HG02623 (cell line): Measurements from ENCODE around the gene ARID5B.
A peak's percentile ranks its signal among the peaks of the same experiment; 100 is the strongest.

Experiments
- ATAC-seq: cut with Tn5 transposase; IDR thresholded peaks from one replicate; pipeline ENCODE4 v1.9.1; 2021; ENCODE audit warnings: moderate library complexity; ENCODE audit not compliant: unreplicated experiment

ARID5B gene

DNA sequence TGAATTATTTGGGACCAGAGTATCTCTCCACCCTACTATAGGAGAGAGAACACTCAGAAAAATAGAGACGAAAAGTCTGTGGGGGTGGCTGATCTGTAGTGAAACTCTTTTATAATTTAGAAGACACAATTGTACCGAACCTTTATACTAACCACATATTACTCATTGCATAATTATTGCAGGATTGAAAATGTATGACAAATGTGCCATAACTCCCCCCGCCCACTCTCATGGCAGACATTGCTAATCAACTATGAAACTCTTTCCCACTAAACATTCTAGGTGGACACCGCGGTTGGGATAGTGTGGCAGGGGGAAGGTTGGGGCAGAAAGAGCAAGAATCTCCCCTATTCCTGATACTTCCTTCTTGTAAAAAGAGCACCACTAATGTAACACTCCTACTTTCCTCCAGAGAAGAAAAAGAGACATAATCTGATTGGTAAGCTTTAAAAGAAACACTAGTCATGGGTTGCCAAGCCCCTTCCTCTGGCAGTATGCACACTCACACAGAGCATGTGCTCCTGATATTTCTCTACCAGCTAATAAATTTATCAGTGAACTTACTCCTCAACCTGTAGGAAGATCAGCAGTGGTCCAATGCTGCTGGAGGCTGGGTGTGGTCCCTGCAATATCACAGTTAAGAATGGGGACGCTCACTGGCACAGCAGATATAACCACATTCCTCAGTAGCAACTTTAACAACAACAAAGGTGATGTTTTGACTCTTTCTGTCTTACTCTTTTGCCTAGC is 18.7 kb upstream of the ARID5B start:
- ATAC-seq: no peak

DNA sequence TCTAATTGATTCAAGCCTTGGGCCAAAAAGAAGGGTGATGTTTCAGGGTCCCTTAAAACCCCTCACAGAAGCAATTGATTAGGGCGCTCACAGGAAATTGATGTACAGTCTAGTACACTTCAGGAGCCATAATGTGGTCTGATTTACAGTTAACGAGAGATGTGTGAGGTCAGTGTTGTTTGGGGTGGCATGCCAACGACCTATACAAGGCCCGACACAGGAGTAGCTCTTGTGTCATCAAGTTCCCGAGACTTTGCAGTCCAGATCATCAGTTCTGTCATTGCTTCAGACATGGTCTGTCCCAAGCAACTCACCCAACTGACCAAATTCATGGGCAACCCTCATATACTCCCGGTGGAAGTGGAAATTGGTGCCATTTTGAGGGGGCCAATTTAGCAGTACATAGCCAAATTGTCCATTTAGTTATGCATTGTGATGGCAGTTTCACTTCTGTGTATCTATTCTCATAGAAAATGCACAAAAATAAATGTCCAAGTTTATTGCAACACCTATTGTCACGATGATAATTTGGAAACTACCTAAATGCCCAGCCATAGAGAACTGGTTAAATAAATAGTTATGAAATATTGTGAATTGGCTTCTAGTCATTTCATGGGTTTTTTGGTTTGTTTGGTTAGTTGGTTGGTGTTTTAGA is 18.0 kb upstream of the ARID5B start:
- no peak for ATAC-seq

DNA sequence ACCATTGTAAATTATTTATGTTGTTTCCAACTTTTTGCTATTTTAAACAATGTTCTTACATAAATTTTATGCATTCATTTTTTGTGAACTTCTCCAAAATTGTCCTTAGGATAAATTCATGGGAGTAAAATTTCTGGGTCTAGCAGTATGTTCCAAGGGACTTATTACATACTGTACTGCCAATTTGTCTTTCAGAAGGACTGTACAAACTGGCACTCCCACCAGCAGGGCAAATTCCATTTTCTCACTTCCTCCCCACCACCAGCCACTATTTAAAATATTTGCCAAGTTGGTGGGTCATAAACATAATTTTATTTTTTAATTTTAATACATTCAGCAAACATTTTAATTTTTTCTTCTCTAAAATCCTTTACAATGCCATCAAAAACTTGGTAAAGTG is 13.7 kb upstream of the ARID5B start:
- ATAC-seq: no peak

DNA sequence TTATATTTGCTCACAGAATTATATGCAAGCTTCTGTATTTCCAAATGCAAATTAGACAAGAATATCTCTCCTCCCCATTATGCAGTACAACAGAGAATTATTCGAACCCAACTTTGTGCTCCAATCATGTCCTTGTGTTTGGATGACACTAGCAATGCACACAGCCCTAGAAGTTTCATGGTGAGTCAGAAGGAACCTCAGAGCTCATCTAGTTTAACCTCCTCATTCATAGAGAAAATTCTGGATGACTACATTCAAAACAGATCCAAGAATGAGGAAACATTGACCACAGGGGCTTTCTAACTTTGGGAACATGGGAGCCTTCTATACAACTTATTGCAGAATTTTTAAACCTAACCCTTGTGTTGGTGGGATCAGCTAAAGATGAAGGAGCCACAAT is 12.8 kb upstream of the ARID5B start:
- ATAC-seq: no peak

DNA sequence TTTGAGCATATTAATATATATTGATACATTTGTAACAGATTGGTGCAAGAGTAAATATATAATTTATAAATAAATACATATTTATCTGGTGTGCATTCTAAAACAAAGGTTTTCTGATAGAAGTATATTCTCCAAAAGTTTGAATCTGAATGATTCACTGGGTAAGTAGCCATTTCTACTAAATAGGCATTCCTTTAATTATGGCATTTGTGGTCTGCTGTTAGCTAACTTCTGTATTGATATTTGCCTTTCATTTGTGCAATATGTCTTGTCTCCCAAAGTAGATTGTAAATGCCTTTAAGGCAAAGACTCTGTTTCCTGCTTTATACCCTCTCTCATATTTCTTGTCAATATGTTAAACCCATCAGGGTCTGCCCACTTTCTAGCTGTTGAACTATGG is 11.1 kb upstream of the ARID5B start:
- ATAC-seq: no peak

DNA sequence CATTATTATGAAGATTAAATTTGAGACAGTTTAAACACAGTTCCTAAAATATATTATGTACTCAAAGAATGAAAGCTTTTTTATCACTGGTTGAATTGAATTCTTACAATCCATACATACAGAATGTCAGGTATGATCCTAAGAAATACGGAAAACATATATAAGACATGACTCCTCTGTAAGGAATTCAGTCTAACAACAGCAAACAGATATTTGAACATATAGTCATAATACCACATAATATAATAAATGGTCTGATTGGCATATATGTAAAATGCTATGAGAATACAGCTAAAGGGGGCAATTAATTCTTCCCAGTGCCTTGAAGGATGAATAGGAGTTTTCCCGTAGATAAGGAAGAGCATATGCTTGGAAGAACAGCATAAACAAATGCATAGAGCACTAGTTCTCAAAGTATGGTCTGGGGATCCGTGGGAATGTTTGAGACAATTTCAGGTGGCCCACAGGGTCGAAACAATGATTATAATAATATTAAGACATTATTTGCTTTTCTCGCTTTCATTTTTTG is 10.6 kb upstream of the ARID5B start:
- ATAC-seq: no peak

DNA sequence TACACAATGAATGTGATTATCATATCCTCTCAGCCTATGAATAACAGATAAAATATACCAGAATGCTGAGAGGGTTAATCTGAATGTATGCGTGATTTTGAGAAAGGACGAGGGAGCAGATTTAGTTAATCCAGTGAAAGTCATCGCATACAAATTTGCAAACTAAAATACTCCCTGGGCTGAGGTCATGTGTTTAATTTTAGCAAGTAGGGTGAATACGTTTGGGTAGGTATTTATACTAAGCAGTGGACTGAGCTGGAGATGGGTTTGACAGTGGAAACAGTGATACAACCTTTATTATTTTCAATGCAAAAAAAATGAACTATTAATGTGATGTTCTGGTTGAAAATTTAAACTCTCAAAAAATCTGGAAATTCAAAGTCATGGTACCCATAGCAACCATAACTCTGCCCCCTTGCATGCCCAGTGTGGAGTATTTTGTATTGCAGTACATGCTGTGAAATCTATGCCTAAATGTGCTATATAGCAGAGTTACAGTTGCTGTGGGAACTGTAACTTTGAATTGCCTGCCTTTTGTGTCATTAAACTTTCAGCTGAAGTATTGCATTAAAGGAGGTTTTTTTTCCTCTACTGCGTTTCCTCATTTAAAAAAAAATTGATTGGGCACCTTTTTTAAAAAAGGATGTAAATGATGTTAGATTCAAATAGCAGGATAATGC is 9.5 kb upstream of the ARID5B start:
- no peak for ATAC-seq

DNA sequence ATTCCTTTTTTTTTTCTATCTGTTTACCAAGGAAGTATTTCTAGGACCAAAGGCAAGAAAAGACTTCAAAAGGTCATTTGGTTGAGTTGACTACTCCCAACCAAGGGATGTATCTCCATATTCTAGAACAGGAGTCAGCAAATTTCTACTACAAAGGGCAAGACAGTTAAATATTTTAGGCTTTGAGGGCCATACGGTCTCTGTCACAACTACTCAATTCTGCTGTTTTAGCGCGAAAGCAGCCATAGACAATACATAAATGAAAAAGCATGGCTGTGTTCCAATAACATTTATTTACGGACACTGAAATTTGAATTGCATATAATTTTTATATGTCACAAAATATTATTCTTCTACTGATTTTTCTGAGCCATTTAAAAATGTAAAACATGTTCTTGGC is 8.5 kb upstream of the ARID5B start:
- ATAC-seq: no peak

DNA sequence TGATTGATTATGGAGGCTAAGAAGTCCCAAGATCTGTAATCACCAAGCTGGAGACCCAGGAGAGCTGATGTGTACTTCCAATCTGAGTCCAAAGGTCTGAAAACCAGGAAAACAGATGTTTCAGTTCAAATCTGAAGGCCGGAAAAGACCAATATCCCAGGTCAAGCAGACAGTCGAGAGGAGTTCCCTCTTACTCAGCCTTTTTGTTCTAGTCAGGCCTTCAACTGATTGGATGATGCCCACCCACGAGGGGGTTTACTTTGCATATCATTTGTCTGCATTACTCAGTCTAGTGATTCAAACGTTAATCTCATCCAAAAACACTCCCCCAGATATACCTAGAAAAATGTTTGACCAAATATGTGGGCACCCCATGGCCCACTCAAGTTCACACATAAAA is 7.4 kb upstream of the ARID5B start:
- ATAC-seq: no peak

DNA sequence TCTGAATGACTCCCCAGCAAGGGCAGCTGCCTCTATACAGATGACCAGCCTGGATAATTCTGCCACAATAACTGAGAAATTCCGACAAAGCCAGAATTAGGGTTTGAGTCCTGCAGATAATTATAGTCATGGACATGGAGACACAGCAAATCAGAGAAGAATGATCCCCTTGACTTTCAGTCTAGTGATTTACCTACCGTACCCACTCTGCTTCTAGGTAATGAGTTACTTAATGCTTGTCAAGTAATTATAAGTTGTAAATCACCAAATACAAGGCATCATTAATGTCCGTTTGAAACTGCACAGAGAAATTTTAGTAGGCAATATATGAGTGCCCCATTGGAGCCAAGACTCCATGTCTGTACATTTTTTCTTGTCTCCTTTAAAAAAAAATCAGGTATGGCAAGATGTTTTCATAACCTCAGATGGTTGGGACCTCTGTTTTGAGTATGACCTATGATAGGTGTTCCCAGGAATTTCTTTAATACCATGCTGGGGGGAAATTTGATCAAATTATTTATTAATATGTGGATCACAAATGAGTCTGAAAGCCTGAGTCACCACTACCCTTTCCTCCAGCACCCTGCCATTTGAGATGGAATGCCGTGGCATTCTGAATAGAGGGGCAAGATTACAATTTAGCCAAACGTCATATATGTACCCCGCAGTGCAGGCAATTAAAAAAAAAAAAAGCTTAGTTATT is 5.5 kb upstream of the ARID5B start:
- no peak for ATAC-seq

DNA sequence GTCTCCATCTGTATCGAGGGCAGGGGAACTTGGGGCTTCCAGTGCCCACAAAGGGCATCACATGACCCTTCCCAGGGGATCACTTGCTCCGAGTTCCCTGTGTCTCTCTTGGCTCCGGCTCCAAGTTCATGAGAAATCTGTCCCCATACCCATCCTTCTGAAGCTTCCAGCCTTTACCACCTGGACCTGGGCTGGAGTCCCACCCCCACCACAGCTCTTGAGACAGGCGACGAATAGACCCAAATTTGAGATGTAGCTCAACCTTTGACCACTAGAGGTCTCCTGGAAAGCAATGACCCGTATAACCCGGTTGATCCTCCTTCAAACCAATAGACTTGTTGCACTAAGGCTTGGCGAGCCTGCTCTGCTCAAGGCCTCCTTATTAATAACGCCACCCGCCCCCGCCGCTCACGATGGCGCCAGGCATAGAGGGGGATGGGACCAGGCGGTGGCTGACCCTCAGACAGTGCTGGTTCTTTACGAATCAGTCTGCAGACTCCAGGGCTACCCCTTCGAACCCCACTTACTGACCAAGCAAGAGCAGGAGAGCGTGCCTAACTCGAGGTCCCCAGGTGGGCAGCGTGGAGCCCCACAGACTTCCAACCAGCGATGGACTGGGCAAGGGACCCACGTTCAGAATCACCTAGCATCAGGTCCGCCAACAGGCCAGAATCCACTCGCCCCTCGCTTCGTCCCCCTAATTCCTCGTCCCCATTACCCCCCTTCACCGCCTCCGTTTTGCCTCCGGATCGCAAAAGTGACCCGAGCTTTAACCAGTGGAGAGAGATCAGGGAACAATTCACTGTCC is 4.4 kb upstream of the ARID5B start:
- ATAC-seq: peak; percentile 56

DNA sequence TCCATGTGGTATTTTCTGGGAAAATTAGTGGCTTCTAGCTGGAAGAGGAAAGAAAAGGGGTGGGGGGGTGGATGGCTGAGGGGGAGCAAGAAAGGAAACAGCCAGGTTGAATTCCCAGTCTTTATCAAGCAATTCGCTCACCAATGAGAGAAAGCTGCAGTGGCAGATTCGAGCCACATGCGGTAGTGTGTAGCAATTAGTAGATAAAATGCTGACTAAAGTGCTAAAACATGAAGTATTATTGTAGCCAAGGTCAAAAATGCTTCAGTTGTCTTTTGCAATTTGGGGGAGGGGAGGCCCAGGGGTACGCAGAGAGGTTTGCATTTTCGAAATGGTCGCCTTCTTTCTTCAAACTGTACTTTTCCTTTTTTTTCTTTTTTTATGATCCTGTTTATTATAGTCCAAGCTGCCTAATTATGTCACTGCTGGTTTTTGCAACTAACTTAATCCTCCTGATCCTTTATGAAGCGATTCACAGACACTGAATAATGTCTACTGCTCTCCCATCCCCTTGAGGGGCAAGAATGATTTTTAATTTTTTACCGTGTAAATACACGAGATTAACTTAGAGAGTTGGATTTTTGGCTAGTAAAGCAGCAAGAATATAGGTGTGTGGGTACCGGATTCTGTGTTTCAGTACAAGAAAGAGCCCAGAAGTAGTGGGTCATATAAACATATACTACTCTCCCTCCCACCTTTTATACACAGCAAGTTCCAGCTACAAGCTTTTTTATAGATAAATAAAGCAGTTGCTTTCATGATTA is 3.6 kb upstream of the ARID5B start:
- no peak for ATAC-seq

DNA sequence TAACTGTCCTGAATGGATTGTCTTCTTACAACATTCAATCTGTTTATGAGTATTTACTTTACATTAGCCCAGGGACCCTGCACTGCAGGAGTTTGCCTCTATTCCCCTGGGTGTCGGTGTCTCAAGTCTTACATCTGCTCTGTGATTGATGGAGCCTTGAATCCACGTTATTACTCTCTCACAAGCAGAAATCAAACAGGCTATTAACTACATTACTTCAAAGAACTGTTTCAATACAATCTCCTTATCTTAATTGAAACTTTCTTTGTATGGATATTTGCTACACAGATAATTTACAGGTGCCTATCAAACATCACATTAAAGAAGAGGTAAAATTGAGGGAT is 3.1 kb upstream of the ARID5B start:
- ATAC-seq: no peak

DNA sequence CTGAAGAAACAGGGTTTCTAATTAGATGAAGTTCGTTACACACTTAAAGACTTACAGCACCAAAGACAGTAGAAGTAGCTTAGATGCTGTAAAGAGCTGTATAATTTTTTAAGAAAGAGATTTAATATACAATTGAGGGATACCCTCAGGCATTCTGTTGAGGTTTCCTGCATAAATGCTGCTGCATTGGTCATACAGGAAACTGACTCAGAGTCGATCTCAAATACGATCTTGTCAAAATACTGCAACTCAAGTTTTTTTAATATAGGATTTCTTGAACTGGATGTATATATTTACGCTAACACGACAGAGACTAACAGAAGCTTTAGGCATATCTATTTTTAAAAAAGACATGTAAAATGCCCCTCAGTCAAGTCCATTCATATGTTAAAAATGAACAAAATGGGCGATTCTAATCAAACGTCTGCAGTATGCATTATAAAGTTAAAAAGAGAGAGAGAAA is 2.4 kb upstream of the ARID5B start:
- ATAC-seq: no peak

DNA sequence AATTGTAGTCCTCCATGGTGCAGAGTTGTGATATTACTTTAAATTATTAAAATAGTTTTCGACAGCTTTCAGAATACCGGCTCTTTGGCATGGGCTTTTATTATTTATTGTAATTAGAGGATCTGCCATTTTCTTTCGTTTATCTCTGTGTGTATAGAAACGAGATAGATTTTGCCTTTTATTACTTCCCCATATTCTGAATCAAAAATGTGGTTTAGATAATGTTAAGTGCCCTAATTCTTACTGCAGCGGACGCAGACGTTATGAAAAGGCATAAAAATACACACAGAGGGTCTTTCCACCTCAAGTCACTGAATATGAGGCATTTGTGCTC is 1.9 kb upstream of the ARID5B start:
- no peak for ATAC-seq

DNA sequence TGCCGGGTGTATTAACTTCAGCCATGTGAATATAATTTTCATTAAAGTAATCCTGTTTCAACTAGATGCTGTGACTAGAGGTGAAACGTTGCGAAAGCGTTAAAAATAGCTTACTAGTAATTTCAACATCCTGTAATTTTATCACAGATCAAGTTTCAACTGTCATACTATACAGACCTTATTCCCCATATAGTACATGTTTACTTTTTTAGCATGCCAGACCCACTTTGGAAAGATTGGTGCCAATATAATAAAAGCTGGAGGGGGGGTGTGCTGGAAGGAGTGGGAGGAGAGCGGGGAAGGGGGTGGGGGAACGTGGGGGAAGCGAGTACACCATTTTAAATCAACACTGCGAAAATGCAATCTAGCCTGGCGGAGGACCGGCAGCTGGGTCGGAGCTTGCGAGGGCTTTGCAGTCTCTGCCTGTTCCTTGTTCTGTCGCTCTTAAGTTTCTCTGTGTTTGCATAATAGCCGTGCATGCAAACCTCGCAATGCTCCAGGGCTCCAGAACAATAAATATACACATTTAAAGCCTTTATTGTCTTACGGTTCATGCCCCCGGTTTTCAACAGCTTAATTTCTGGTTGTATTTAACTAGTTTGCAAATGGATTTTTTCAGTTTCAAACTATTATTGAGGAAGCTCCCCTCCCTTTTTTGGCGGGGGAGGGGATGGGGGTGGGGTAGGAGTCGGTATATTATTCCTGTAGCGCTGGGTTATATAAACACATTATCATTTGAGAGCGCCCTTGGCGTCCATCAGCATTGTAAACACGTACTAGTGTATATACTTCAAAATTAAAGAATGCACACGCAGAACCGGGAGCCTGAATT is 1.3 kb upstream of the ARID5B start:
- peak; percentile 33 for ATAC-seq

DNA sequence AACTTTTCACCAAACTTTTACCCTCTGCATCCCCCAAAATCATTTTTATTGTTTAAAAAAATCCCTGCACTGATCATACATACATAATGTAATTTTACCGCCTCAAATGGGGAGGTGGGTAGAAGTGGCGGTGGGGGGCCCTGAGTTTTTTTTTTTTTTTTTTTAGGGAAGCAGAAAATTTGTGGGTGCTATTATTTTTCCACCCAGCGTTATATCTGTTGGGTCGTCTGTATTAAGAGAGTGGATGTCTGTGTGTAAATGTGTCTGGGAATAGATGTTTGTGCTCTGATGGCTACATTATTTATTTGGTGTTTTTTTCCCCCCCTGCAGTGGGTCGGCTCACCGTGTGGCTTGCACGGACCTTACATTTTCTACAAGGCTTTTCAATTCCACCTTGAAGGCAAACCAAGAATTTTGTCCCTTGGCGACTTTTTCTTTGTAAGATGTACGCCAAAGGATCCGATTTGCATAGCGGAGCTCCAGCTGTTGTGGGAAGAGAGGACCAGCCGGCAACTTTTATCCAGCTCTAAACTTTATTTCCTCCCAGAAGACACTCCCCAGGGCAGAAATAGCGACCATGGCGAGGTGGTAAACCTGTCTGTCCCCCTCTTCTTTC is 438 bp downstream of the ARID5B start:
- ATAC-seq: no peak

DNA sequence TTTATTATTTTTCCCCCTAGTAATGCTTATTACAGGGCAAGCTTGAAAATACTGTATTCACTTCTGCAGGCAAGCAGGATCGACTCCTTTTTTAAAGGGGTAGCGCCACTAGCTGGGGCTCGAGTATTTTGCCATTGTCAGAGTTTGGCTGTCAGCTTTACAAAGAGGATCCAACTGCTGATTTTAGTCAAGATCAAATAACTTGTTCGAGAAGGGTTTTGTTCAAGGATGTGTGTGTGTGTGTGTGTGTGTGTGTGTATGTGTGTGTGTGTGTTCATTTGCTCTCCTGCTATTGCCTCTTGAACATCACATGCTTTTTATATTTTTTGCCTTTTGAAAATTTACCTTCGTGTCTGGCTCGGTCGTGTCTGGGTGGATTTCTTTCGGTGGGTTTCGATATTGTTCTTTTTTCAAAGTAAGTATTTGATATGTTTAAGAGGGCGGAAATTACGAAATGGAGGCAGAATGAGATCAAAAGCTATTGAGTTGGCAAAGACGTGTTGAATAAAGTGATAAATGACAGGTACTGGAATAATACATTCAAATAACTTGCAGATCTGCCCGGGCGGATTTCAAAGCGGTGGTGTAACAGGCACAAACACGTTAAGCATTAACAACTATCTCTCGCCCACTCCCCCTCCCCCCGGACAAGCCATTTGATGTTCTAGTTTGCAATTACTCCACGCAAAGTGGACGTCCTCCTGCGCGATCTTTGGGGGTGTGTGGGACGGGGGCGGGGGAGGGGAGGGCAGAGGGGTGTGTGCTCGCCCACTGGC is 1.1 kb downstream of the ARID5B start:
- ATAC-seq: peak; percentile 0
